Body of pancreas (tissue), 4 donors: ENCODE data around the gene TMEM222. TPM values are rescaled to one million over a fixed set of nuclear protein-coding genes. Genes with fewer than 3 reads are reported as not detected.

ENCODE experiments used
- ATAC-seq: fragments of 150-250 bp; one replicate; pipeline ENCODE4 v1.9.1; 2016
- DNase-seq, 4 donors: peaks; one replicate each; pipeline ENCODE4 v3.0.0-alpha.2; 2019
- H3K27ac ChIP-seq, 4 donors: fragments of 200-600 bp; sonication (generic); 1 replicate in 3 of 4; 2 replicates in 1 of 4; pipeline versions ENCODE4 v1.5.1 to v1.6.1; 2016 to 2019; ENCODE audit warnings: mild to moderate bottlenecking in 1 of 4, mixed read lengths in 1 of 4, moderate library complexity in 1 of 4
- H3K27me3 ChIP-seq, 2 donors: fragments of 200-600 bp; sonication (generic); one replicate each; pipeline ENCODE4 v1.6.0; 2016; ENCODE audit warnings: mild to moderate bottlenecking in 1 of 2
- H3K36me3 ChIP-seq, 2 donors: fragments of 200-600 bp; sonication (generic); replicated peaks in 1 of 2; 2 replicates each; pipeline ENCODE4 v1.5.1; 2016; ENCODE audit warnings: low read depth in 2 of 2; ENCODE audit not compliant: insufficient read depth in 1 of 2
- H3K4me1 ChIP-seq: fragments of 200-600 bp; sonication (generic); one replicate; pipeline ENCODE4 v1.6.0; 2016
- H3K4me3 ChIP-seq, 2 donors: fragments of 200-600 bp; sonication (generic); 1 replicate in 1 of 2; 2 replicates in 1 of 2; pipeline ENCODE4 v1.5.1; 2016 to 2019
- H3K9me3 ChIP-seq, 3 donors: fragments of 200-600 bp; sonication (generic); 1 replicate in 2 of 3; 2 replicates in 1 of 3; pipeline ENCODE4 v1.5.1; 2016
- POLR2A ChIP-seq, 3 donors: fragments of 450-650 bp; IDR thresholded peaks; one replicate each; pipeline ENCODE4 v1.6.1; 2016; ENCODE audit warnings: antibody characterized with exemption in 3 of 3, mild to moderate bottlenecking in 2 of 3
- WGBS, 2 donors: methylation state at CpG; one replicate each; pipeline ENCODE4 v1.1.5; 2017; 5-methylcytosine and 5-hydroxymethylcytosine counted together
- intact Hi-C: fragments of 100-400 bp; cut with DNase I; formaldehyde crosslinking; loops from one replicate; pipeline ENCODE4 v1.15.1; 2023
- total RNA-seq, 2 donors: library from RNA; depleted of rRNA; stranded (reverse); fragments of >200 nt; gene quantifications; one replicate each; pipeline ENCODE4 v1.1.0, GENCODE V29; 2016
- TF ChIP-seq, protein P1 (sequence below), 7 experiments: fragments of 450-650 bp in 4 of 7; fragments of 200-600 bp in 3 of 7; sonication (generic) in 3 of 7; IDR thresholded peaks; one replicate each; pipeline ENCODE4 v1.5.1; 2016 to 2019; ENCODE audit warnings: antibody characterized with exemption in 7 of 7

TMEM222 gene
- total RNA-seq, 2 donors from 2014 or later = 8.6 to 20.0 TPM

DNA sequence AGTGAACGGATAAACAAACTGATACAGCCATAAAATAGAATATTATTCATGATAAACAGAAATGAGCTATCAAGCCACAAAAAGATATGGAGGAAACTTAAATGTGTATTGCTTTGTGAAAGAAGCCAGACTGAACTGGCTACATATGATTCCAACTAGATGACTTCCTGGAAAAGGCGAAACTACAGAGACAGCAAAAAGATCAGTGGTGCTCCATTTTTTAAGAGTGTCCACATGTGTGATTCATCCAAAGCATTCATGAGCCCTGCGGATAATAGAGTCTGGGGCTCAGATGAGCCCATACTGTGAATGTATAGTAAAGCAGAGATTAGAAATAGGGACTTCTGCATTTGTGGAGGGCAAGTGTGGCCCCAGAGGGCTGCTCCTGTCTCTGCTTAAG is 7.8 kb upstream of the TMEM222 start:
- H3K9me3 ChIP-seq = no peaks in the 10 kb centered on the region
- H3K36me3 ChIP-seq = no peaks in the 10 kb centered on the region
- 69 to 72% methylated on average over 3 of the region's 3 CpGs for WGBS, 2 donors
- DNase-seq = no peak
- no peaks in the 10 kb centered on the region for H3K27me3 ChIP-seq
- no peak for ATAC-seq
- no peak overlapping the region for H3K4me3 ChIP-seq
- H3K4me1 ChIP-seq = no peaks in the 10 kb centered on the region
- H3K27ac ChIP-seq = no peak overlapping the region
- intact Hi-C loops = no loop called here
- TF ChIP-seq, protein P1, sequence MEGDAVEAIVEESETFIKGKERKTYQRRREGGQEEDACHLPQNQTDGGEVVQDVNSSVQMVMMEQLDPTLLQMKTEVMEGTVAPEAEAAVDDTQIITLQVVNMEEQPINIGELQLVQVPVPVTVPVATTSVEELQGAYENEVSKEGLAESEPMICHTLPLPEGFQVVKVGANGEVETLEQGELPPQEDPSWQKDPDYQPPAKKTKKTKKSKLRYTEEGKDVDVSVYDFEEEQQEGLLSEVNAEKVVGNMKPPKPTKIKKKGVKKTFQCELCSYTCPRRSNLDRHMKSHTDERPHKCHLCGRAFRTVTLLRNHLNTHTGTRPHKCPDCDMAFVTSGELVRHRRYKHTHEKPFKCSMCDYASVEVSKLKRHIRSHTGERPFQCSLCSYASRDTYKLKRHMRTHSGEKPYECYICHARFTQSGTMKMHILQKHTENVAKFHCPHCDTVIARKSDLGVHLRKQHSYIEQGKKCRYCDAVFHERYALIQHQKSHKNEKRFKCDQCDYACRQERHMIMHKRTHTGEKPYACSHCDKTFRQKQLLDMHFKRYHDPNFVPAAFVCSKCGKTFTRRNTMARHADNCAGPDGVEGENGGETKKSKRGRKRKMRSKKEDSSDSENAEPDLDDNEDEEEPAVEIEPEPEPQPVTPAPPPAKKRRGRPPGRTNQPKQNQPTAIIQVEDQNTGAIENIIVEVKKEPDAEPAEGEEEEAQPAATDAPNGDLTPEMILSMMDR (IDR thresholded peaks at IDR 0.05) = no peak
- TF ChIP-seq POLR2A (IDR thresholded peaks at IDR 0.05) = no peak

DNA sequence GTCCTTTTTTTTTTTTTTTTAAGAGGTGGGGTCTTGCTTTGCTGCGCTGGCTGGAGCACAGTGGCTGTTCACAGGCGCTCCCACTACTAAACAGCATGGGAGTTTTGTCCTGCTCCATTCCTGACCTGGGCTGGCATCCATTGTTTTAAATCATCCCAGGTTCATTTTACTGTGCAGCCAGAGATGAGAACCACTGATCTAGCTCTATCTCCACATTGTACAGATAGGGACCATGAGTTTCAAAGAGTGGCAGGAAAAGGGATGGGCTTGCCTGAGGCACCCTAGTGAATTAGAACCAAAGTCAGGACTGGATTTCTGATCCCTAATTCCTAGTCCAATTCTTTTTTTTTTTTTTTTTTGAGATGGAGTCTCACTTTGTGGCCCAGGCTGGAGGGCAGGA is 7.2 kb upstream of the TMEM222 start:
- Histone ChIP-seq H3K4me1 (no peaks in the 10 kb centered on the region), H3K27me3 (no peaks in the 10 kb centered on the region), H3K36me3 (no peaks in the 10 kb centered on the region), H3K4me3 (no peak overlapping the region), H3K9me3 (no peaks in the 10 kb centered on the region), H3K27ac (no peak overlapping the region)
- ATAC-seq = no peak
- DNase-seq = no peak
- WGBS, 2 donors = 72 to 91% methylated on average over 2 of the region's 2 CpGs
- intact Hi-C loops = no loop called here
- TF ChIP-seq, protein P1 (IDR thresholded peaks at IDR 0.05) = no peak
- TF ChIP-seq POLR2A (IDR thresholded peaks at IDR 0.05) = no peak

DNA sequence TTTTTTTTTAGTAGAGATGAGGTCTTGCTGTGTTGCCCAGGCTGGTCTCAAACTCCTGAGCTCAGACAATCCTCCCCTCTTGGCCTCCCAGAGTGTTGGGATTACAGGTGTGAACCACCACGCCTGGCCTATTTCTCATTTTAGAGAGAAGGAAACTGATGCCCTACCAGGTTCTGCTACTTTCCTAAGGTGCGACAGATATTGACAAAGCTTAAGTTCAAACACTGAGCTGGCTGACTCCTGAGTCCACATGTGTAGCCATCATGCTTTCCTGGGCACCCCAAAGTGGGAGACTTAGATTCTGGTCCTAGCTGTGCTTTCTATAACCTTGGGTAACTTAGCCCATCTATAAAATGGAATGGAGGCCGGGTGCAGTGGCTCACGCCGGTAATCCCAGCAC is 5.1 kb upstream of the TMEM222 start:
- no peaks in the 10 kb centered on the region for H3K27me3 ChIP-seq
- ATAC-seq (no peak), DNase-seq (no peak)
- H3K4me3 ChIP-seq = no peak overlapping the region
- H3K36me3 ChIP-seq = no peaks in the 10 kb centered on the region
- TF ChIP-seq, protein P1 (IDR thresholded peaks at IDR 0.05) = no peak
- TF ChIP-seq POLR2A (IDR thresholded peaks at IDR 0.05) = no peak
- no peaks in the 10 kb centered on the region for H3K9me3 ChIP-seq
- H3K4me1 ChIP-seq = peaks cover 5% of the 10 kb centered on the region
- intact Hi-C loops = no loop called here
- WGBS, 2 donors = 40 to 54% methylated on average over 4 to 5 of the region's 5 CpGs
- H3K27ac ChIP-seq = no peak overlapping the region

DNA sequence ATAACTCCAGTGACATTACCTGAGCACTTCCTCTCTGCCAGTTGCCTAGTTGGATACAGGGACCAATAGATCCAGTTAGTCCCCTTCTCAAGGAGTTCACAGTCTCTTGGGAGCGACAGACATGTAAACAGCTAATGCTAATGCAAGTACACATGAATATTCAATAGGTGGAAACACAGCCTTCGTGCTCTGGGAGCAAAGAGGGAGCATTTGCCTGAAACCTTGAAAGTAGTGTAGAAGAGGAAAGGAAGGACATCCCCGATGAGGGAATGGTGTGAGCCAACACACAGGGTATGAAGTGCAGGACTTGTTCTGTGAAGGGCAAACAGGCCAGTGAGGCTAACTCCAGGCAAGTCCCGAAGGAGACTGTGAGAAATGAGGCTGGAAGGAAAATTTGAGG is 3.8 kb upstream of the TMEM222 start:
- TF ChIP-seq, protein P1 (IDR thresholded peaks at IDR 0.05) = no peak
- no peak for TF ChIP-seq POLR2A (IDR thresholded peaks at IDR 0.05)
- Histone ChIP-seq H3K27me3 (no peaks in the 10 kb centered on the region), H3K4me1 (peaks cover 10% of the 10 kb centered on the region), H3K9me3 (no peaks in the 10 kb centered on the region), H3K4me3 (no peak overlapping the region), H3K36me3 (no peaks in the 10 kb centered on the region), H3K27ac (no peak overlapping the region)
- 14 to 17% methylated on average over 4 of the region's 4 CpGs for WGBS, 2 donors
- DNase-seq (no peak), ATAC-seq (no peak)
- intact Hi-C loops = no loop called here

DNA sequence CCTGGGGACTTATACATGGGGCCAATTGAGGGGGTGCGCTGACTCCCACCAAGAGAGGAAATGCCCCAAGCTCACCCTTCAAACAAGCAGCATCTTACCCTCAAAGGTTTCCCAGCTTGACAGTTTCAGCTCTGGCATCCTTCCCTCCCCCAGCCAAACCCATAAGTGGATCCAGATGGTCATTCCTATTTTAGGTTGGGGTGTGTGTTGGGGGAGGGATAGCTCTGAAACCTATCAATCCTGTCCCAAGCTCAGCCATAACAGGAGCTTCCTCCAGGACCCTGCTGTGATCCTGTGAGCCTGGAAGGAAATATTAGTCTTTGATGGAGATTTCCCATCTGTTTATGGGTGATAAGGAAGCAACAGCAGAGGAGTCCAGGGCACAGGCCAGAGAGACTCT is 3.4 kb upstream of the TMEM222 start:
- Histone ChIP-seq H3K27me3 (no peaks in the 10 kb centered on the region), H3K4me1 (peaks cover 15% of the 10 kb centered on the region), H3K36me3 (no peaks in the 10 kb centered on the region), H3K9me3 (no peaks in the 10 kb centered on the region), H3K27ac (no peak overlapping the region), H3K4me3 (no peak overlapping the region)
- ATAC-seq = no peak
- TF ChIP-seq POLR2A (IDR thresholded peaks at IDR 0.05) = no peak
- TF ChIP-seq, protein P1 (IDR thresholded peaks at IDR 0.05) = no peak
- no peak for DNase-seq
- WGBS, 2 donors = 58 to 75% methylated on average over 1 of the region's 1 CpG
- intact Hi-C loops = no loop called here
